ENCODE measurements around the gene SLC12A2.

The SLC12A2 gene

DNA sequence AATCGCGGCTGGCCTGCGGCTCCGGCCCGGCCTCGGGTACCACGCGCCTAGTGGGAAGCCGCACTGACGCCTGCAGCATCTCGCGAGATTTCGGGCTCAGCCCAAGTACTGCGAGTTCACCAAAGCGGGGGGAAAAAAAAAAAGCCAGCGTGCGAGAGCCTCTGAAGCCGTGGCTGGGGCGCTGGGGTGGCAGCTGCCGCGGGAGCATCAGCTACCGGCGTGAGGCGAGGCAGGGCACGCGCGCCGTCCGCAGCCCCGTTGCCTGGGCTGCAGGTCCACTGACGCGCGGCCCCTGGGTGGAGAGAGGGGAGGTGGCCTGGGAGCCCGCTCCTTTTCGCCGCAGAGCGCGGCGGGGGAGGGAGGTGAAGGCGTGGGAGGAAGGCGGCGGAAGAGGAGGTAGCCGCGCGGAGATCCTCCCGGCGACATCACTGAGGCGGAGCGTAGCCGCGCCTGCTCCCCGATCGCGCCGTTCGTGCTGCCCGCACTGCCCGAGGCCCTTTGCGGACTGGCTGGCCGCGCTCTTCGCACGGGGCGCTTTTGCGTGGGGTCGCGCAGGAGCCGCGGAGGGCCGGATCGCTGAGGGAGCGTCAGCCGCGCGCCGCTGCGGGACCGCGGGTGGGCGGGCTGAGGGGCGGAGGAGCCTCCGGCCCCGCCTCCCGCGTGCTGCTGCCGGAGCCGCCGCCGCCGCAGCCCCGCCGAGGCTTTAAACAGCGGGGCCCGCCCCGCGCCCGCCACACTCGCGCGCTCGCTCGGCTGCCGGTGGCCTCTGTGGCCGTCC lies at the start of gene SLC12A2:
Gene SLC12A2 (plus strand): TSS at position 734 of the 778 bp plus-strand sequence. CDS start 189 bp downstream, outside the sequence.
- DNase-seq, result peak; percentile 92

DNA sequence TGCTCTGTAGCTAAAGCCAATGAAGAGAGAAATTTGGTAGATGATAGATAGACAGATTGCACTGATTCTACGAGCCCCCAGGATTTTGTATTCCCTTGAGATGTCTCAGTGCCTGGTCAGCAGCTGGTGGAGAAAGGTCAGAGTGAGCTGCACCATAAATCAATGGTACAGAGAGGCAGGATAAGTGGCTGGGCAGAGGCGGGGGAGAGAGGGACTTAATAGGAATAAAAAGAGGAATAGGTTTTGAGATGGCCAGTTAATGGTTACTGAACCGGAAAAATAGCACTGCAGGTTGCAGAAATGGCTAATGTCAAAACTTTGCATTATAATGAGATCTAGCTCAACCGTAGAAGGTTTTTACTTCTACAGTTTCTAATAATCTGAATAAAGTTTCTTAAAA lies 47.9 kb upstream of the SLC12A2 start:
- DNase-seq, result no peak

DNA sequence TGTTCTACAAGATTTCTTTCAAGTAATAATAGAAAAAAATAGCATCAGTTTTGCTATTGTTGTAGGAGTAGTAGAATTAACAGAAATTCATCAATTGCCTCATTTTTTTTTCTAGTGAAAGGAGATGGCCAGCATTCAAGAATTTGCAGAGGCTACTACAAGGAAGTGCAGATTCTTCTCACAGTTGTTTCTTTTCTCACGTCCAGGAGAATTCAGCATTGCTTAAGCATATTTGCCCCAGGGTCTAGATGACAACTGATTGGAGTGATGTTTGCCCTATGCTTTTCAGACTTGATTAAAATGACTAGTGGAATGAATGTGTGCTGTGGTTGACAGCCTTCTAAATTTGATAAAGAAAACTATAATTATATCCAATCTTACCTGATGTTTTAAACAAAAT lies 46.6 kb upstream of the SLC12A2 start:
- no peak for DNase-seq

DNA sequence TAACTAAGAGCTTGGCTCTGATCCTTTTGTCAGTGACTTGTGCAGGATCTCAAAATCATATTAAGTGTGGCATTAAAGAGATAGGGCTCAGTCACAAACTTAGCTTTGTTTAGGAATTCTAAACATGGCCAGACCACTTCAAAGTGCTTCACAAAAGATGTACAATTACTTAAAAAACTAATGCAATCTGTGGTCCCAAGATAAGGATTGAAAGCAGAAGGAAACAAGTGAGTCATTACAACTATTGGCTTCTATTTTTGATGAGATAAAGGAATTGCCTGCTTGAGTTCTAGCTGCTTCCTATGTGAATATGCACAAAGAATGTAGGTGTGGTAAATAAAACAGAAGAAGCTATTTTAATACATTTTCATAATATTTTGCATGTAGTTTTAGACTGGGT lies 44.9 kb upstream of the SLC12A2 start:
- DNase-seq, result no peak

DNA sequence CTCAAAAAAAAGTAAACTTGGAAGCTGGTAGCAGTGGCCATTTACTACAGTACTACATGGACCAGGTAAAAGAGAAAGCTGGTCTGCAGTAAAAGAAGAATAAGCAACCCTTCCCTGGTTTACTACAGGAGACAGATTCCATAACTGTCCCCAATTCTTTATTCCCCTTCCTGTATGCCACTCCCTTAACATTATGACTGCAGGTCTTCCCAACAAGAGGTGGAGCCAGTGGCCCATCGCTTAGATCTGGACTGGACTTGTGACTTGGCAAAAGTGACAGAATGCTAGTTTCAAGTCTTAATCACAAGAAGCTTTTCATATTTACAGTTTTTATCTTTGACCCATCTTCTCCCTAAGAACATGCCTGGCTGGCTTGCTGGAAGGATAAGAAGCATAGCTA lies 42.6 kb upstream of the SLC12A2 start:
- DNase-seq, result no peak

DNA sequence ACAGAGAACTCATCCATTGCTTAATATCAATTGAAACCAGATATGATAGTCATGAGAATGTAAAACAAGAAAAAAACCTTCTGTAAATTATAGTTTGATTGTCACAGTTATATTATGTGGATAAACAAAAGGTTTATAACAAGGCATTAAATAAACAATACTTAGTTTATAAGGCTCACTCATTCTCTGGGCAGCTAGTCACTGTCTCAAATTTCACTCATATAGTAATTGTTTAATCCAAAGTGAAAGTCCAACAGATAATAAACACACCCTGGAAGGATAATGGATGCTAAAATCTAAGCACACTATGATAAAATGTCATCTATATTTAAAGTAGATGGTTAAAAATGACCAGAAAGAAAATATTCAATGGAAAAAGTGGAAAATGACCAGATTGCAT lies 30.8 kb upstream of the SLC12A2 start:
- no peak for DNase-seq

DNA sequence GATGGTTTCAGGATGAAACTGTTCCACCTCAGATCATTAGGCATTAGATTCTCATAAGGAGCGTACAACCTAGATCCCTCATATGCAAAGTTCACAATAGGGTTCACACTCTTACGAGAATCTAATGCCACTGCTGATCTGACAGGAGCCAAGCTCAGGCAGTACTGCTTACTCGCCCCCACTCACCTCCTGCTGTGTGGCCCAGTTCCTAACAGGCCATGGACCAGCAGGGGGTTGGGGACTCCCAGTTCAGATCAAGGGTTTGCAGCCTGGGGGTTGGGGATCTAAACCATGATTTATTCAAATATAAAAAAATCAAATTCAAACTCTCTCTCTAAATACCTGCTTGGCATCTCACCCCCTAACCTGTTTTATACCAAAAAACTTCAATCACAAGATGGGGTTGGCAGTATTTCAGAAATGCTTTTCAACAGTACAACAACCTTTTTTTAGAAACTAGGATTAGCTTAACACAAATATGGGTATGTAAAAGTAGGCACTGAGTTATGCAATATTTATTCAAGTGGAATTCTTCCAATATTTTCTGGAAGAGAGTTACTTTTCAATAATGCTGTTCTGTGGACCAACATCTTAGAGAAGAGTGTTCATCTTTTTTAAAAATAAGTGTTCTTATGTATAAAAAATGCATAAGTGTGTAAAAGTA lies 30.1 kb upstream of the SLC12A2 start:
- DNase-seq, result no peak

DNA sequence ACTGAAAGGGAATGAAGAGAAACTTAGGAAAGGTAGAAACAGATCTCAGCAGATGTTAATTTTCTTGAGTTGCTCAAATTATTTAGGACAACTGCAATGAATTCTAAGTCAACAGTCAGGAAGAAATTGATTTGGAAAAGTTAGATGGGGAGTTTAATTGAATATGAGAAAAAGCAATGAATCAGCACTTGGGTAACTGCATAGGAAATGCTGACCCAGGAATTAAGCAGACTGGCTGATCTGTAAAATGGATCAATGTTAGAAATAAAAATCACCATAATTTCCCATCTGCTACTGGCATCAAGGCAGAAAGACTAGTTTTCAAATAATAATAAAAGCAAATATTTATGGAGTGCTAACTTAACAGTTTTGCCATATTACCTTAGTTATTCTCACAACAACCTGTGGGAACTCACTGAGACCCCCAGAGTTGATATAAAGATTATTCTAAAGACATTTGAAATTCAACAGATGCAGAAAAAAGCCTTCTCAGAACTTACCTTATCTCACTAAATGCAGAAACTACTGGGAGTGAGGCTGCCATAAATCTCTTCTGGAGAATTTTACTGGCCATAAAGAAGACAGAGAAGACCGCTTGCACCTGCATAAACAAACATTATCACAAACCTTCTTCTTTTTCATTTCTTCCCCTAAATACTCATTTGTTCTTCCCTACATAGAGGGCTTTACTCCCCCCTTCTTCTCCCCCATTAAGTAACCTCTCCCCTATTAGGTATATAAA lies 22.8 kb upstream of the SLC12A2 start:
- no peak for DNase-seq

DNA sequence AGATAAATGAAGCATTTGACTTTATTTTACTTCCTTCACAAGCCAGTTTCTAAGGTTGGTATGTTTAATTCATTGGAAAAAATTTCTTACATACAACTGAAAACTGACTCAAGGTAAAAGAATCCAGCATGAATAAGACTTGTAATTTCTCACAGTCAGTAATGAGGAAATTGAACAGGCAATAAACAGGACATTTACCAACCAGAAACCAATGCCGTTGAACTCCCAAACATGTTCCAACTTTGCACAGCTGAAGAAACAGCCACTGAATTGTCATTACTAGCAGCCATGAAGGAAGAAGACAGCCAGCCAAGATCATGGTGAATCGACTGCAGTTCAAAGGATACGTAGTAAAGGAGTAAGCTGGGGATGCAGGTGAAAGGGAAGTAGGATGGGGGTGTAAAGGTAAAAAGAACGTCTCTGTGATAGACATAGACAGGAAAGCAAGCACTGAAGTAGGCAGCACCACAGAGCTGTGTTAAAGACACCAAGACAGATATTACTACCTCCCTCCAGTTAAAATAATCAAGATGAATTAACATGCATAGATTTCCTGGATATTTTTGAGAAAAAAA lies 21.3 kb upstream of the SLC12A2 start:
- DNase-seq, result no peak

DNA sequence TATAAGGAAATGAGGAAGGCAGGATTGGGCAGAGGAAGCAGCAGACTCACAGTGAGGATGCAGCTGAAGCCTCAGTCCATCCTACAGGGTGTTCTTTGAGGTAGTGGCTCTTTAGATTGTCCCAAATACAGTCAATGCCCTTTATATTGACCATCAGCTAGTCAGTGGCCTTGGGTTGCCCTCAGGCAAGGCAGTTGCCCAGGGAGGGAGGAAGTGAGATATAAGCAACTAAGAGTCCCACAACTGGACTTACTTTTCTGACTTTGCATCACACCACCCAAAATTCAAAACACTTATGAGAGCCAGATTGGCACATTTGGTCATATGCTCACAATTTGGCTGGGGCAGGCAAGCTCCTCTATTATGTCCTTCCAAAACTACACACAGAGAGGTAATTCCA lies 9.4 kb upstream of the SLC12A2 start:
- DNase-seq, result no peak

DNA sequence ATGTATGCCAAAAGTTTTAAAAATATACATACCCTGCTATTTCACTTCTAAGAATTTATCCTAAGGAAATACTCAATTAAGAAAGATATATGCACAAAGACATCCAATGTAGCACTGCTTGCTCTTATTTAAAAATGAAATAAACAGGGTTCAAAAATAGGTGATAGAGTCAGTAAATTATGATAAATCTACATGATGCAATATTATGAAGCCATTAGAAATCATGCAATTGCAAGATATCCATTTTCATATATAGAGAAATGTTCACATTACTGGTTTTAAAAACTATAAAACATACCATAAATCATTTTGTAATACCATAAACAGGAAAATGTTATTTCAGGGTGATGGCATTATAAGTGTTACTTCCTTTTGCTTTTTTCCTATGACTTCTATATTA lies 8.6 kb upstream of the SLC12A2 start:
- DNase-seq, result no peak

DNA sequence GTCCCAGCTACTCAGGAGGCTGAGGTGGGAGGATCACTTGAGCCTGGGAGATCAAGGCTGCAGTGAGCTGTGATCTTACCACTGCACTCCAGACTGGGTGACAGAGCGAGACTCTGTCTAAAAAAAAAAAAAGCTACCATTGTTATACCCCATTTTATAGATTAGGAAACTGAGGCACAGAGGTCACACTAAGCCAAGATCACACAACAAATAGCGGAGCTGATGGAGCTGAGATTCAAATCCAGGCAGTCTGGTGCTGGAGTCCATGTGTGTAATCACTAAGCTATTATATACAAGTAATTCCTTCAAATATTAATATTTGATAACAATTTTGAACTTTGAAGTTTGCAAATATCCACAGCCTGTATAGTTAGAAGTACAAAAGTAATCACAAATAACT lies 6.0 kb upstream of the SLC12A2 start:
- no peak for DNase-seq

DNA sequence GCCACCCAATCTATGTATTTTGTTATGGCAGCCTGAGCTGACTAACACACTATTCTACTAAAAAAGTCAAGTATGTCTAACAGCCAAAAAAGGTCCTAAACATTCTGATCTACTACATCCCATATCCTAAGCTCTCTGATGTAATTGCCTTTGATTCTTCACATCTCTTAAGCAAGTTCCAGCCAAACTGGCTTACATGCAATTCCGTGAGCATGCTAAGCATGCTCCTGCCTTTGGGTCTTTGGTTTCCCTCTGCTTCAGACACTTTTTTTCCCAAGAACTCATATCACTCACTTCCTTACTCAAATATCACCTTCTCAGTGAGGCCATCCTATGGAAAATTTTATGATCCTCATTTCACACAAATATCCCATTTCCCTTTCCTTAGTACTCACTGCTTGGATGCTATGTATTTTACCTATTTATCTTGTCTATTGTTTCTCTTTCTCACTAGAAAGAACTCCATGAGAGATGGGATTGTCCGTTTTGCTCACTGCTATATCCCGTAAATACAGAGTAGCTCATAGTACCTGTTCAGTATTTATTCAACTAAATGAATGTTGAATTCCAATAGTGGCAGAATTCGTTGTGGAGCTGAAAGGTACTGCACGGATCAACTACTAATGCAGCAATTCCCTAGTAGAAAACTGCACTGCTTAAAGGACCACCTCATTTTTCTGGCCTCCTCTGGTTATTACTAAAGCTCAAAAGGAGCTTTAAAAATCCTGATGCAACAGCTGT lies 2.3 kb upstream of the SLC12A2 start:
- no peak for DNase-seq

DNA sequence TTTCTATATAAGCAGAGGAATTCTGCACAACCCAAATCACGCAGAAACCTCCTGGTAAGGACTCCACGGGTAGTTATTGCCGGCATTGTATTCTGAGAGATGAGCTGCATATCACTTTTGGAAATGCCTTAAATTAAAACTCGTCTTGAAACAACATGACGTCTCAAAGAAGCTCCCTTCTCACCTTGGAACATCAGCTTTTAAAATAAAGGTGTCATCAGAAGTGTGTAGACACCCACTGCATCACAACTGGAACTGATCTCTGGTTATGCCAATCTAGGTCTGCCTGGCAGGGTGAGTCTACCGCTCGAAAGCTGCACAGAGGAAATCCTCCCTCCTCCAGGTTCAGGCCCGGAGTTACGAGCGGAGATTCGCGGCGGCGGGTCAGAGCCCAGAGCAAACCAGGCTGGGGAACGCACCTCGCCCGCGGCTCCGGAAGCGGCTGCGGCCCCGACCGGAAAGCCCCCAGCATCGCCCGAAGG lies 974 bp upstream of the SLC12A2 start:
- no peak for DNase-seq

DNA sequence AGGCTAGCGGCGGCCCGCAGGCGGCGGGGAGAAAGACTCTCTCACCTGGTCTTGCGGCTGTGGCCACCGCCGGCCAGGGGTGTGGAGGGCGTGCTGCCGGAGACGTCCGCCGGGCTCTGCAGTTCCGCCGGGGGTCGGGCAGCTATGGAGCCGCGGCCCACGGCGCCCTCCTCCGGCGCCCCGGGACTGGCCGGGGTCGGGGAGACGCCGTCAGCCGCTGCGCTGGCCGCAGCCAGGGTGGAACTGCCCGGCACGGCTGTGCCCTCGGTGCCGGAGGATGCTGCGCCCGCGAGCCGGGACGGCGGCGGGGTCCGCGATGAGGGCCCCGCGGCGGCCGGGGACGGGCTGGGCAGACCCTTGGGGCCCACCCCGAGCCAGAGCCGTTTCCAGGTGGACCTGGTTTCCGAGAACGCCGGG lies 253 bp downstream of the SLC12A2 start:
- no peak for DNase-seq

DNA sequence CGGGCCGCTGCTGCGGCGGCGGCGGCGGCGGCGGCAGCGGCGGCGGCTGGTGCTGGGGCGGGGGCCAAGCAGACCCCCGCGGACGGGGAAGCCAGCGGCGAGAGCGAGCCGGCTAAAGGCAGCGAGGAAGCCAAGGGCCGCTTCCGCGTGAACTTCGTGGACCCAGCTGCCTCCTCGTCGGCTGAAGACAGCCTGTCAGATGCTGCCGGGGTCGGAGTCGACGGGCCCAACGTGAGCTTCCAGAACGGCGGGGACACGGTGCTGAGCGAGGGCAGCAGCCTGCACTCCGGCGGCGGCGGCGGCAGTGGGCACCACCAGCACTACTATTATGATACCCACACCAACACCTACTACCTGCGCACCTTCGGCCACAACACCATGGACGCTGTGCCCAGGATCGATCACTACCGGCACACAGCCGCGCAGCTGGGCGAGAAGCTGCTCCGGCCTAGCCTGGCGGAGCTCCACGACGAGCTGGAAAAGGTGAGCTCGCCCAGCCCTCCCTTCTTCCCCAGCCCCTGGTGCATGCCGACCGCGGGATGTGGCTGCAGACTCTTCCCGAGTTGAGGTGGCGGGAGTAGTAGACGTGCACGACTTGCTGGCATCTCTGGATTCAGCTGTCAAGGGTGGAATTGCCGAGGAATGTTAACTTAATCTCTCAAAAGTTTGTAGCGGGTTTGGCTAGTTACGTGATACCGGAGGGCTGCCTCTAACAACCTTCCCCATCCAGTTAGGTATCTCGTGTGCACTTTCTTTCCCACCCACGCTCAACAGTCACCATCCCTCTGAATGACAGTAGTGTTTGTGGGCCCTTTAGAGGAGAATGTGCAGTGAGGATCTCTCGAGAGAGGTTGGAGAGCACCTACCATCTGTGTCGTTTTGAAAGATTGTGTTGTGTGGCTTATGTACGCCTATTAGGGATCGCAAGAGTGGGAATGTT lies 932 bp downstream of the SLC12A2 start:
- DNase-seq, result peak; percentile 32

DNA sequence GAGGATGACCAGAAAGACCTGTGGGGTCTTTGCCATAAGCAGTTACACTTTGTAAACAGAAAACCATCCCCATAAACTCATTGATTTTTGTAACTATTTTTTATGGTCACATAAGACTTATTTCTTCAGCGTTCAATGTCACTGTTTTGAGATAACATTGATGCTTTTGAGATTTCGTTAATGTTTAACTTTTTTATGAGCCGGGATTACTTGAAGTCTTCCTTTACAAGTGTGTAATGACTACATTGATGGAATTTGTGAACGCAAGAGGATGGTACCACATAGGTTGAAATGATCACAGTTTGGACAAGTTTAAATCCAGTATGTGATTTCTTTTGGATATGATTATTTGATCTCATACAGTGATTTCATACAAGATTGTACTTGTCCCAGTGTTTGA lies 1.8 kb downstream of the SLC12A2 start:
- no peak for DNase-seq

DNA sequence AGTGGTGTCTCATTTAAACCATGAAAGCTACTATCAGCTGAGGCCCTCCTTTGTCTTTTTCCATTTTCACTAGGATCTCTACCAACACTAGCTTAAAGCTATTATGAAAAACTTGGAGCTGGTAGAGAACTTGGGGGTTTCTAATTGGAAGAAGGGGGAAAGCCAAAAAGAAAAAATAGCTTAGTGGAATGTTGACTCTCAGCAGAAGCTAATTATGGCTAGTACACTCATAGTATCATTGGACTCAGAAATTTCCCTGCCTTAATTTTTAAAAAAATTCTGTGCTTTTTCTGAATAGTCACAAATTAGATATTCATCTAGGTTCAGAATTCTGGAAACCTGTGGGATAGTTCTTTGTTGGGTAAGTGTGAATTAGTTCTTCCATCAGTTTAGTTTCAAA lies 8.0 kb downstream of the SLC12A2 start:
- DNase-seq, result no peak

DNA sequence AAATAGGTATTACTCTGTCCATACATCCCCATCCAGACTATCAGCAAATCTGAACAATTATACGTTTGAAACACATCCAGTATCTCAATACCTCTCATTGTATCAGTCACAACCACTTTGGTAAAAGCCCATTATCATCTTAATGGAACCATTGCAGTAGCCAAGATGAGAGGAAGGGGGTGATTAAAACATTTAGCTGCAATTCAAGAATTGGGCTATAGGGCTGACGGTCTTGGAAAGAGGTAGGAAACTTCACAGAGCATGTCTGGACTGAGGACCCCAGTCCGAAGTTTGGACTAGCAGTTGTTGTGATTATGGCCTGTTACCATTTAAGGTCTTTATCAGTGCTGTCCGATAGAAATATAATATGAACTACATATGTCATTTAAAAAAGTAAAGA lies 8.6 kb downstream of the SLC12A2 start:
- no peak for DNase-seq

DNA sequence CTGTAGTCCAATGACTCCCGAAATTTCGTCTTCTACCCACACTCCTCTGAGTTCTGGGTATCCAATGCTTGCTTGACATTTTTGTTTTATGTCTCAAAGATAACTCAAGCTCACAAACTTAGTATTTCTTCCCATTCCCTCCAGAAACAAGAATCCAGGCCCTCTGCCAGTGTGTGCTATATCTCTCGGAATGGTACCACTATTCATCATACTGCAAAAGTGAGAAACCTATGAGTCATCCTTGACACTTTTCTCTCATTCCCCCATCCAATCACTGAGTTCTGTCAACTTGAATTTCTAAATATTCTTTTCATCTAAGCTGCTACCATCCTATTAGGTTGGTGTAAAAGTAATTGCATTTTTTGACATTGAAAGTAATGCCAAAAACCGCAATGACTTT lies 9.8 kb downstream of the SLC12A2 start:
- DNase-seq, result no peak

DNA sequence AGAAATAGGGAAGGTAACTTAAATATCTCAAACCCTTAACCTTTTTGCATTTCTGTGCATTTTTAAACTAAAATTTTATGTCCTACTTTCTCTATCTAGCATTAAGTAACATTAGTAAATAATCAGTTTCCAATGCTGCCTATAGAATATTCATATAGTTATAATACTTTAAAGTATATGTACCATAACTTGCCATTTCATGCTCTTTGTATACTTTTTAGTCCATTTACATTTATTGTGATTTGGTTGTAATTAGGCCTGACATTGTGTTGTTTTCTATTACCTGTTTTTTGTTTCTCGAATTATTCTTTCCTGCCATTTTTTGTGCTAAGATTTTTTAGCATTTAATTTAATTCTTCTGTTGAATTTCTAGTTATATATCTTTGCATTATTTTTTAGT lies 13.7 kb downstream of the SLC12A2 start:
- no peak for DNase-seq

DNA sequence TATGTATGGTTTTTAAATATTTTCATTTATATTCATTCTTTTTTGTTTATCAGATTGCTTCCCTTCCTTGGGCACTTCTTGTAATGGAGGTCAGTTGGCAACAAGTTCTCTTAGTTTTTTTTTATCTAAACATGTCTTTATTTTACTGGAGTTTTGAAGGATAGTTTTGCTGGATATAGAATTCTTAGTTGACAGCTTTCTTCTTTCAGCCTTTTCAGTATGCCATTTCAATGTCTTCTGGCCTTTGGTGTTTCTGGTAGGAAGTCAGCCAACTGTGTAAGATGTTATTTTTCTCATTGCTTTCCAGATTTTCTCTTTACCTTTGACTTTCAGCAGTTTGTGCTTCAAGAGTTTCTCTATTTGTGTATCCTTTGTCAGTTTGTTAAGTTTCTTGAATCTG lies 14.2 kb downstream of the SLC12A2 start:
- DNase-seq, result no peak

All from CD4-positive, alpha-beta T cell treated with Interleukin-15 for 1 hour (primary cell).